D721Med (cell line): Measurements from ENCODE around the gene TDRD1.

Experiments
- DNase-seq: peaks from one replicate; pipeline ENCODE4 v3.0.0; 2011; ENCODE audit warnings: low spot score; ENCODE audit not compliant: insufficient read length
- FAIRE-seq: peaks from 2 replicates; lab custom pipeline; 2011; peaks lifted over from hg19 to GRCh38; lab: Jason Lieb, UNC
- CTCF ChIP-seq: IDR thresholded peaks from 2 replicates; pipeline ENCODE4 v1.5.1; 2012; ENCODE audit warnings: mild to moderate bottlenecking, control low read depth; ENCODE audit not compliant: insufficient read depth; ENCODE audit errors: missing control alignments

The TDRD1 gene

GRCh38 chr10:114228156-114228555, 49.0 kb downstream of the TDRD1 start:
- no peak for FAIRE-seq

GRCh38 chr10:114232561-114233176, 53.5 kb downstream of the TDRD1 start:
- TF ChIP-seq CTCF = no peak
- DNase-seq (no peak), FAIRE-seq (no peak)

More at GRCh38 chr10:114228156-114228555, 49.0 kb downstream of the TDRD1 start:
- no peak for TF ChIP-seq CTCF
- DNase-seq = no peak

GRCh38 chr10:114233482-114233881, 54.3 kb downstream of the TDRD1 start:
- DNase-seq (no peak), FAIRE-seq (no peak)
- no peak for TF ChIP-seq CTCF

GRCh38 chr10:114234132-114234531, 55.0 kb downstream of the TDRD1 start:
- FAIRE-seq (no peak), DNase-seq (no peak)
- no peak for TF ChIP-seq CTCF

GRCh38 chr10:114239117-114239993, 60.2 kb downstream of the TDRD1 start, which contains the start of gene VWA2:
Gene VWA2 (plus strand): TSS chr10:114239254. CDS start chr10:114248714, 9,460 bp downstream.
- DNase-seq (no peak), FAIRE-seq (no peak)
- no peak for TF ChIP-seq CTCF

GRCh38 chr10:114239994-114240345, 60.8 kb downstream of the TDRD1 start:
- TF ChIP-seq CTCF = no peak
- DNase-seq (no peak), FAIRE-seq (no peak)

- no peak for TF ChIP-seq CTCF
- FAIRE-seq (no peak), DNase-seq (no peak)
These were observed 63.1 kb downstream of the TDRD1 start for GRCh38 chr10:114242235-114242634.
